GM21786 (cell line): ENCODE measurements around the gene AHCTF1.

Source experiments
- ATAC-seq: cut with Tn5 transposase; IDR thresholded peaks from one replicate; pipeline ENCODE4 v1.9.1; 2021; ENCODE audit not compliant: unreplicated experiment

The AHCTF1 gene

GRCh38 chr1:246801241-246802020, 130.3 kb downstream of the AHCTF1 start:
- no peak for ATAC-seq

- ATAC-seq, result no peak
Observed at GRCh38 chr1:246800756-246801155, 131.0 kb downstream of the AHCTF1 start.

DNA sequence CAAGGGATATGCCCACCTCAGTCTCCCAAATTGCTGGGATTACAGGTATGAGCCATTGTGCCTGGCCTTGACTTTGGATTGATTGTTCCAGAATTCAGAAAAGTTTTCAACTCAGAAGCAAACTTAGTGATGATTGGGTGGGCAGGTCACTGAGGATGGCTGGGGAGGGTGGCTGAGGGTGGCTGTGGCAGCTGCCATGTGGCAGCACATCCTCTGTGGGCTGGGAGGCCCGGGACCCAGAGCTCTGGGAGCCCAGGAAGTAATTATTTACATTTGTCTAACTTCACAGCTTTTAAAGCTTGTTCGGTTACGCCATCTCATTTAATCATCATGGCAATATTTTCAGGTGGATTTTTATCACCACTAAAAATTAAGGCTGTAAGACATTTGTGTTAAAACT, 131.4 kb downstream of the AHCTF1 start:
- no peak for ATAC-seq

GRCh38 chr1:246798606-246799496, 132.9 kb downstream of the AHCTF1 start:
- ATAC-seq, result no peak

DNA sequence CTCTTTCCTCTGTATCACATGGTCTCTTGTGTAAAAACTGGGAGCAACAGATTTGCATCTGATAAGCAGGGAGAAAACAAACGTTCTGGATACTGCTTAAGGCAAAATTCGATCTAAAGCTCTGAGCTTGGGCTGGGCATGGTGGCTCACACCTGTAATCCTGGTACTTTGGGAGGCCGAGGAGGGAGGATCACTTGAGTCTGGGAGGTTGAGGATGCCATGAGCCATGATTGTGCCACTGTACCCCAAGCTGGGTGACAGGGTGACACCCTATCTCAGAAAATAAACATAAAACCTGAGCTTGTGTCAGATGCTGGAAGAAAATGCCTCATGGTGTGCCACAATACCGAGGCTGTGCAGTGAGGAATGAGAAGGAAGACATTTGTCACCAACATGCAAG, 133.6 kb downstream of the AHCTF1 start:
- ATAC-seq, result no peak

GRCh38 chr1:246797597-246797996, 134.2 kb downstream of the AHCTF1 start:
- ATAC-seq, result no peak

DNA sequence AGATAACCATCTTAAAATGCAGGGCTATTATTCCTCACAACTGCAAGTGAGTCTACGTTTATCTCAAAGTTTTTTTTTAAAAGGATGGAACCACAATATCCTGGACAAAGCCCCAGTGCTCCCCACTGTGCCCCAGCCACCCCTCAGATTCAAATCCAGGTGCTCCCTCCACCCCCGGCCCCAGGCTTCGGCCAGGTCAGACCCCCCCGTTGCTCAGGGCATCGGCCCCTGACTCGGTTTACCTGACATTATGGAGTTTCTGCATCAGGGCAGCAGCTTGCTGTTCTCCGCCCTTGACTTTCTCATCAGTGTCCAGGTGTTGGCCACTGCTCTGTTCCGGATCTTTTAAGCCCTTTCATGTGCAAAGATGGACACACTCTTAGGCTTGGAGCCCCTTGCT, 134.6 kb downstream of the AHCTF1 start:
- ATAC-seq, result no peak

DNA sequence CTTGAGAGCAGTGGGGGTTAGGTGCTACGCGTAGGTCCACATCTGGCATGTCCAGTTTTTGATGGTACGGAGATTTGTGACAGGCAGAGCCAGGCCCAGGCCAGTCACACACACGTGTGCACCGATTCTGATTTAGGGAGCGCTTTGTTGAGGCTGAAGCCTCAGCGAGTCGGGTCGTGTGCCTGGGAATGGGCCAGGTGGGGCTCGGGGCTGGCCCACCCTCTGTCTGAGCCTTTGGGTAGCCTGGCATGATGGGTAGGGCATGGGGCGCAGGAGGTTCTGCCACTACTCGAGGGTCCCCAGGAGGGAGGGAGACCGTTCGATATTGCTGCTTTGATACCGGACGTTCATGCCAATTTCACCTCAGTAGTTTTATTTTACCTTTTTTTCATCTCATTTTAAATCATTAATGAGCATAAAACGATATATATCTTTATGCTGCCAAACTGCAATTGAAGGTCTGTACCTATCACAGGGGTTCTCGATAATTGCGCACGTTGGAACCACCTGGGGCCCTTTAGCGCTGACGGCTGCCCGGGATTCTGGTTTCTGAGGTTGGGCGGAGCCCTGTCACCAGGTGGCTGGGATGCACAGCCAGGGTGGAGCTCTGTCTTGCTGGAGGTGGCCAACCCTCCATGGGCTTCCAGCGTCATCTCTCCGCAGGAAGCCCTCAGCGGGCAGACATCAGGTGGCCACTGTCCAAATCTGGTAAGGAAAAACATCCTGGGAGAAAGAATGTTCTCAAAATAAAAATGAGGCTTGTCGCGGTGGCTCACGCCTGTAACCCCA, 135.6 kb downstream of the AHCTF1 start:
- ATAC-seq, result no peak

DNA sequence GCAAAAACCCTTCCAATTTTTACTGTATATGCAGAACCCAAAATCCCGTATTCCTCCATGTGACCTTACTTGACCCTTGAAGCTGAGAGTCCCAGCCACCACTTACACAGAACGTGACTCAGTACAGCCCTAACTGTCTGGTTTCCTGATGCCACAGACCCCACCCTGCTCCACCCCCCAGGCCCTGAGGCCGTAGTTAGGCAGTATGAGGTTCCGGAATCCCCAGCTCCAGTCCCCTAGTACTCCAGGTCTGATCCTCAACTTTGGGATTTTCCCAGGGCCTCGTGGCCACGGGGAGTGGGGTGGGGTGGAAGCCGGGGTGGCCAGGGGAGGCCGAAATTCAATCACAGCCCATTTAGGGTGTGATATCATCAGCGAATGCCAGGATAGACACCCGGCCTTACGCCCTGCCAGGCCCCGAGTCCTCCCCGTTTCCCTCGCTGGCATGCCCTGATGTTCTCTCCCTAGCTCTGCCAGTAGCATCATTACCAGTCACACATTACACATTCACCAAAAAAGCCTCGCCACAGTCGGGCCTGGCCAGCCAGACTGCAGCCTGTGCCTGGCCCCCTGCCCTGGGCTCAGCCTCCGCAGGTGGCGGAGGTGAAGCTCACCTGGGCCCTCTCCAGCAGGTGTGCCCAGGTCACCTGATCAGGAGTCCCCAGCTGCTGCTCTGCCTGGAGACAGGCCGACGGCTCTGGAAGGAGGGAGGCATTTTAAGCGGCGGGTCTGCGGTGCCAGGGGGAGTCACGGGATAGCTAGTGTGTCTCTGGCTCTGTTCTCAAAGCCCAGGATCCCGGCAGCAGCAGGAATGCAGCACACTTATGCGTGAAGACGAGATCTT, 136.7 kb downstream of the AHCTF1 start:
- ATAC-seq, result no peak

DNA sequence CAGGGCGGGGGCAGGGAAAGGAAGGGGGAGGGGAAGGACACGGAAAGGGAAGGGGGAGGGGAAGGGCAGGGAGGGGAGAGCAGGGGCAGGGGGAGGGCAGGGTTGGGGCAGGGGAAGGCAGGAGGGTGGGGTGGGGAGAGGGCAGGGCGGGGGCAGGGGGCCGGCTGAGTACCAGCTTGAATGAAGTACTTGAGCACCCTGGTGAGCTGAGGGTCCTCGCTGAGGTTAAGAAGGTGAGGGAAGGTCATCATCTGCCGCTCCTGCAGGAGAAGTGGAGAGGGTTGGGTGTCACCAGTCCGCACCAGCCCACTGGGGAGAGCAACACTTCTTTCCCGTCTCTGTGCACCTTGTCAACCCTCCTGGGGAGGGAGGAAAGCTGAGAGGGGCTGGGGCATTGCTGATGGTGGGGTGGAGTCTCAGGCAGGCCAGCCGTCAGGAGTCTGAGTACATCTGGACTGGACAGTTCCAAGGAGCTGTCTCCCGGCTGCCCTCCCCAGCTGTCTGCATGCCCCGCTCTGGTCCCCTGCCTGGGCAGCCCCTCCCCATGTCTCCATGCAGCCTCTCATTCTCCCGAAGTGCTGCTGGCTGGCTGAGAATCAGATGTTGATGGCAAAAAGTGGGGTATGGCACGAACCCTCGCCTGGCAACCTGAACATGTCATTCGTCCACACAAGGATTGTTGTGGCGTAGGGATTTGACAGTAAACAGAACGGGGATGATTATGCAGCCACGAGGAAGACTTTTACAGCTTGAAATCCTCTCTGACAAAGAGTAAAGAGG, 137.5 kb downstream of the AHCTF1 start:
- no peak for ATAC-seq

- ATAC-seq, result no peak
Observed at GRCh38 chr1:246793356-246793896, 138.3 kb downstream of the AHCTF1 start.

DNA sequence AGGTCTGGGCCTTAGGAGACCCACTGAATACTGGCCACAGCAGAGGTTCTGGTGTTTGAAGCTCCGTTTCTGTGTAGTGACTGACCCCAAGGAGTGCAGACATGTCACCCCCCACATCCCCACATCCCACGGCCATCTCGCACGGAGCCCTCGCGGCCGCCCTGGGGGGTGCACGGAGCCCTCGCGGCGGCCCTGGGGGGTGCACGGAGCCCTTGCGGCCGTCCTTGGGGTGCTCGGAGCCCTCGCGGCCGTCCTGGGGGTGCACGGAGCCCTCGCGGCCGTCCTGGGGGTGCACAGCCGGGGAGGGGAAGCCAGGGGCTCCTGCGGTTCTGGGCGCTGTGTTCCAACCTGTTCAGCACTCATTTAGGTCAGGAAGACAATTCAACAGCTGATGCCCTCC, 139.1 kb downstream of the AHCTF1 start:
- no peak for ATAC-seq

DNA sequence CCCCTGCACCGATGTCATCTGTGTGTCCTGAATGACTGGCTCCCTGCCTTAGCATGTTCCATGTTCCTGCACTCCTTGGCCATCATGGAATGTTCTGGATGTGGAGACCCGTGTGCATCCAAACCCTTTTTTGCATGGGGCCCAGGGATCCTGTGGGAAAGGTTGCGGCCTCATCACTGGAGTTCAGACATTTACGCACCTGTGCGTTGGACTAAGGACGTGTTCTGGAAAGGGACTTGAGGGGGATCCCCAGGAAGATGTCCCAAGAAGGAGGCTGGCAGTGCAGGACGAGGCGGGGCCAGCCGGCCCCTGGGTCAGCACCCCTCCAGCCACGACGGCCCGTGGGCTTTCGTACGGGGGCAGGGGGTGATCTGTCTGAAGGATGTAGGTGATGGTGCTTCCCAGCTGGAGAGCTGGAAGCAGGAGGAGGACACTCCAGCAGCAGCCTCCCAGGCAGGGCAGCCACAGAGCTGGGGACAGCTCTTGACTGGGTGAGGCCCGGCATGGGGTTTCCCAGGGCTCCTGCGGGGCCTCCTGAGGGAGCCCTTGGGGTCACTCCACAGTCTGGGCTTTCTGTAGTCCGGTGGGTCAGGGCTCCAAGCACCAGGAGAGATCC, 140.3 kb downstream of the AHCTF1 start:
- ATAC-seq, result no peak

GRCh38 chr1:246790833-246791232, 140.9 kb downstream of the AHCTF1 start:
- ATAC-seq, result no peak

DNA sequence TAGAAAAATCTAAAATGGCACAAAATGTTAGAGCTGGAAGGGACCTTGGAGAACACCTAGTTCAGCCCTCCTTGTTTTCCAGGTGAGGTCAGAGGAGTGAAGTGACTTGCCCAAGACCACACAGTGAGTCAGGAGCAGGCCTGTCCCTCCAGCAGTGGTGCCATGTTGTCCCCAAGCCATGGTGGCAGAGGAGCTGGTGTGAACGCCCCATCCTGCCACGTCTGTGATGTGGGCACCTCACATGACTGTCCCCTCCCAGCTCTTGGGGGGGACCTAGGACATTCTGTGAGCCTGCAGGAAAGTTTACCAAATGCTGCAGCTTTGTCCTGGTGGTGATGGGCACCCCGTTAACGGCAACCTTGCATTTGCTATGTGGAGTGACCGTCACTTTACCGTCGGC, 141.4 kb downstream of the AHCTF1 start:
- ATAC-seq, result no peak

DNA sequence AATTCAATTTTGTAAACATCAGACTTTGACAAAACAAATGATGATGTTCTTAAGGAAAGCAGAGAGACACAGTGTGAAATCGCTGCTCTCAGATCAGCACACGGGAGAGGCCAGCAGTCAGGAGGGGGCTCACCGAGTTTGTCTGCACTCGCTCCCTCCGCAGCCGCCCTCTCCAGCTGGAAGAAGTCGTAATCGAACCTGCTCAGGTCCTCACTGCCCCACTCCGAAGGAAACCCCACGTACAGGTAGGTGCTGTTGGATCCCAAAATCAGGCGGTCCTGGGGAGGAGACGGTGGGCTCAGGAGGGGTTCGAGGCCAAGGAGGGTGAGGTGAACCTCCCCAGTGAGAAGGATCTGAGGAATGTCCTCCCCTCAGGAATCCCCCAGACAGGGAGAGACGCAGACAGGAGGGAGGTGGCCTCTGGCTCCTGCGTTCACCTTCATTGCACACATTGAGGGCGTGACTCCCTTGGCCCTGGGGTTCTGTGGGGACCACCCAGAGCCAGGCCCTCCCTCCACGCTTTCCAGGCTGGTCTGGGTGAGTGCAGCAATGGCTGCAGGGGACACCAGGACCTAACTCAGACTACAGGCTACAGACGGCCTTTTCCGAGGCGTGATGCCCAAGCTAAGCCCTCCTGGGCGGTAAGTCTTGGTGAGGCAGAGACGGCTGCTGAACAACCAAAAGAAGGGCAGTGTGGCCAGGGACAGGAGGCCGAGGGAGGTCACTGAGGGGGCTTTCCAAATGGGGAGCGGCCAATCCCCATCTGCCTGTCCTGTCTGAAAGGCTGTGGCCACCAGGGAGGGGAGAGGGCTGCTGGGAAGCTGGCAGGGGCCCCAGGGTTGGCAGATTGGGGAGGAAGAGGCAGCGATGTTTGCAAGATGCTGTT, 142.1 kb downstream of the AHCTF1 start:
- no peak for ATAC-seq
